ENCODE results near the gene KLHL26. TPM values are rescaled to one million over a fixed set of nuclear protein-coding genes. Genes with fewer than 3 reads are reported as not detected.

KLHL26 gene
- total and polyA plus RNA-seq, 2 of the 13 experiments (the other 11 are each of a cell fraction or from before 2014, with no cell fraction given): 1.5 to 1.7 TPM

DNA sequence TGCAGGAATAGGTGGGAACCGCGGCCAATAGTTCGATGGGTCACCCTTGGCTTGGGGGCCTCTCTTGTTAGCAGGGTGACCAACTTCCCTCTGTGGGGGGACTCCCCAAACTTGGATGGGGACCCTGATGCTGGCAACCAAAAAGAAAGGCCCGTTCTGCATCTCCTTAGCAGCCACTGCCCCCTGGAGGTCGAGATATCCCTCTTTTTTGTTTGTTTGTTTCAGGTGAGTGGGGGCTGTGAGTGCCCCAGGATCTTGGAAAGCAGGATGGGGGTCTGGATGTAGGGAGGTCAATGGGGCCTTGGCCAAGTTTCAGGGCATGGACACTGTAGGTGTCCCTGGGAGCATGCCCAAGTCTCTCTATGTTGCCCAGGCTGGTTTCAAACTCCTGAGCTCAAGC, 39.0 kb downstream of the KLHL26 start:
- WGBS (ENCODE audit: low lambda C conversion rate): 84% methylated on average over 3 of the region's 5 CpGs
- no peaks in the 10 kb centered on the region for H3K9me3 ChIP-seq (ENCODE audit: low read length)
- CTCF ChIA-PET (ENCODE audit: low intra/inter-chr PET ratio, low total read pairs): interaction anchor here (2.1 kb wide), 1 partner anchor 206 kb away, joined by 5 read pairs; no protein-coding TSS in a partner anchor
- TF ChIP-seq MAZ (IDR thresholded peaks at IDR 0.05; ENCODE audit: borderline replicate concordance, low read depth, low read length) (0 out of 2 replicates have a peak, but pooled peaks have one; percentile 47), MAZ (CRISPR knock-in tag; IDR thresholded peaks at IDR 0.05; ENCODE audit: low read depth) (no peak), NONO (IDR thresholded peaks at IDR 0.05) (no peak), NONO (CRISPR knock-in tag; conservative IDR thresholded peaks at IDR 0.05) (no peak), ZNF572 (CRISPR knock-in tag; IDR thresholded peaks at IDR 0.05) (0 out of 2 replicates have a peak, but pooled peaks have one; percentile 49), SMC3 (IDR thresholded peaks at IDR 0.05; ENCODE audit: low read length) (peak; percentile 54), CTCF (CRISPR knock-in tag; IDR thresholded peaks at IDR 0.05) (peak; percentile 66), STAG1 (CRISPR knock-in tag; IDR thresholded peaks at IDR 0.05) (peak; percentile 77), RAD21 (CRISPR knock-in tag; IDR thresholded peaks at IDR 0.05) (peak; percentile 47; the same call in 1 of the 2 replicates), REST (IDR thresholded peaks at IDR 0.05; ENCODE audit: borderline replicate concordance in 1 of 2, low read depth in 1 of 2, low read length in 2 of 2) (no peak)
- TF ChIP-seq, protein P1, sequence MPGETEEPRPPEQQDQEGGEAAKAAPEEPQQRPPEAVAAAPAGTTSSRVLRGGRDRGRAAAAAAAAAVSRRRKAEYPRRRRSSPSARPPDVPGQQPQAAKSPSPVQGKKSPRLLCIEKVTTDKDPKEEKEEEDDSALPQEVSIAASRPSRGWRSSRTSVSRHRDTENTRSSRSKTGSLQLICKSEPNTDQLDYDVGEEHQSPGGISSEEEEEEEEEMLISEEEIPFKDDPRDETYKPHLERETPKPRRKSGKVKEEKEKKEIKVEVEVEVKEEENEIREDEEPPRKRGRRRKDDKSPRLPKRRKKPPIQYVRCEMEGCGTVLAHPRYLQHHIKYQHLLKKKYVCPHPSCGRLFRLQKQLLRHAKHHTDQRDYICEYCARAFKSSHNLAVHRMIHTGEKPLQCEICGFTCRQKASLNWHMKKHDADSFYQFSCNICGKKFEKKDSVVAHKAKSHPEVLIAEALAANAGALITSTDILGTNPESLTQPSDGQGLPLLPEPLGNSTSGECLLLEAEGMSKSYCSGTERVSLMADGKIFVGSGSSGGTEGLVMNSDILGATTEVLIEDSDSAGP (CRISPR knock-in tag; IDR thresholded peaks at IDR 0.05; ENCODE audit: borderline replicate concordance): 0 out of 2 replicates have a peak, but pooled peaks have one; percentile 24
- TF ChIP-seq, protein P2, sequence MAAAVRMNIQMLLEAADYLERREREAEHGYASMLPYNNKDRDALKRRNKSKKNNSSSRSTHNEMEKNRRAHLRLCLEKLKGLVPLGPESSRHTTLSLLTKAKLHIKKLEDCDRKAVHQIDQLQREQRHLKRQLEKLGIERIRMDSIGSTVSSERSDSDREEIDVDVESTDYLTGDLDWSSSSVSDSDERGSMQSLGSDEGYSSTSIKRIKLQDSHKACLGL (CRISPR knock-in tag; IDR thresholded peaks at IDR 0.05): no peak
- TF ChIP-seq, protein P3, sequence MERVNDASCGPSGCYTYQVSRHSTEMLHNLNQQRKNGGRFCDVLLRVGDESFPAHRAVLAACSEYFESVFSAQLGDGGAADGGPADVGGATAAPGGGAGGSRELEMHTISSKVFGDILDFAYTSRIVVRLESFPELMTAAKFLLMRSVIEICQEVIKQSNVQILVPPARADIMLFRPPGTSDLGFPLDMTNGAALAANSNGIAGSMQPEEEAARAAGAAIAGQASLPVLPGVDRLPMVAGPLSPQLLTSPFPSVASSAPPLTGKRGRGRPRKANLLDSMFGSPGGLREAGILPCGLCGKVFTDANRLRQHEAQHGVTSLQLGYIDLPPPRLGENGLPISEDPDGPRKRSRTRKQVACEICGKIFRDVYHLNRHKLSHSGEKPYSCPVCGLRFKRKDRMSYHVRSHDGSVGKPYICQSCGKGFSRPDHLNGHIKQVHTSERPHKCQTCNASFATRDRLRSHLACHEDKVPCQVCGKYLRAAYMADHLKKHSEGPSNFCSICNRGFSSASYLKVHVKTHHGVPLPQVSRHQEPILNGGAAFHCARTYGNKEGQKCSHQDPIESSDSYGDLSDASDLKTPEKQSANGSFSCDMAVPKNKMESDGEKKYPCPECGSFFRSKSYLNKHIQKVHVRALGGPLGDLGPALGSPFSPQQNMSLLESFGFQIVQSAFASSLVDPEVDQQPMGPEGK (CRISPR knock-in tag; IDR thresholded peaks at IDR 0.05): peak; percentile 86
- H4K20me1 ChIP-seq (ENCODE audit: insufficient read depth, low read length): no peaks in the 10 kb centered on the region
- H2AFZ ChIP-seq (ENCODE audit: low read length): no peak overlapping the region
- ATAC-seq: no peak
- intact Hi-C loops (cut with micrococcal nuclease; ENCODE audit: unreplicated experiment) (loop anchor here (5.0 kb wide), 1 partner anchor 208 kb away; no protein-coding TSS in a partner anchor), in situ Hi-C loops (cut with HindIII; ENCODE audit: extremely low pct_ligation_motif_present, low pct_unique_long_range_greater_than_20kb) (loop anchor here (5.0 to 10.0 kb wide), 2 partner anchors 83 to 201 kb away; no protein-coding TSS in a partner anchor)
- no peaks in the 10 kb centered on the region for H3K36me3 ChIP-seq (replicated peaks in 1 of 2; ENCODE audit: control insufficient read depth in 1 of 2, insufficient read depth in 2 of 2, low read length in 2 of 2)
- no peak overlapping the region for H3K9ac ChIP-seq (ENCODE audit: insufficient read depth, low read depth, low read length)
- no peaks in the 10 kb centered on the region; a peak in 1 of 5 replicates for H3K27me3 ChIP-seq (ENCODE audit: control insufficient read depth in 1 of 2, insufficient read depth in 2 of 2, low read length in 2 of 2)
- no TSS peak for BruUV-seq (replicated peaks)
- no peak overlapping the region for H3K4me3 ChIP-seq (replicated peaks in 1 of 3; ENCODE audit: insufficient read depth in 1 of 3, low read depth in 2 of 3, low read length in 3 of 3)
- H3K27ac ChIP-seq (ENCODE audit: extremely low read length, insufficient read depth, low read length): no peak overlapping the region
- H3K4me2 ChIP-seq (ENCODE audit: low read depth, low read length): no peak overlapping the region
- H3K79me2 ChIP-seq (ENCODE audit: insufficient read depth, low read length): no peaks in the 10 kb centered on the region
- POLR2A ChIA-PET: interaction anchor here (0.9 to 1.2 kb wide), 2 partner anchors 87 to 118 kb away, joined by 3 to 4 read pairs; partner anchors contain the start of gene KXD1
- FAIRE-seq: no peak
- peaks cover 48% of the 10 kb centered on the region for H3K4me1 ChIP-seq (ENCODE audit: insufficient read depth, low read length)
- DNase-seq (ENCODE audit: low spot score): no peak
